ENCODE measurements around the gene SPOCK1.

SPOCK1 gene

DNA sequence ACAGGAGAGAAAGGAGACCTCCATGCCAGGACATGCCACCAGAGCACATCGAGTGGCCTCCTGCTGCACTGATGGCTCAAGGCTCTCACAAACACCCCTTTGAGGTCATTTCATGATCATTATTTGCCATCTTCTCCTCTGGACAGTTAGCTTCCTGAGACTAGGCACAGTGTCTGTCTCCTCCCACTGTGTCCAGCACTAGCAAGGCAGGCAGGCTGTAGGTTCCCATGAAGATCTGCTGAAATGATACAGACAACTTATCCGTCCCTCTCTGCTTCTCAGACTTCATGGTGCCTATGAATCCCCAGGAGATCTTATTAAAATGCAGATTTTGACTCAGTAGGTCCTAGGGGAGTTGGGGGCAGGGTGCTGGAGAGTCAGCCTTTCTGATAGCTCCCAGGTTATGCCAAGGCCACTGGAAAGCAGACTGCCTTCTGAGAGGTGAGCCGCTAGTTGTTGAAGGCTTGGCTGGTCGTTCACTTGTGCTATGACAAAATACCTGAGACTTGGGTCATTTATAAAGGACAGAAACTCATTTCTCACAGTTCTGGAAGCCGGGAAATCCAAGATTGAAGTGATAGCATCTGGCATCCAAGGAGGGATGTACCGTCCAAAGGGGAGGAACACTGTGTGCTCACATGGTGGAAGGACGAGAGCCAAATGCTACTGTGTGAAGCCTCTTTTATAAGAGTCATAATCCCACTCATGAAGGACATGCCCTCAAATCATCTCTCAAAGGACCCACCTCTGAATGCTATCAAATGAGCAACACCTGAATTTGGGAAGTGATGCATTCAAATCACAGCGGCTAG lies 183.4 kb downstream of the SPOCK1 start:
- H3K27ac Mint-ChIP-seq, result no peak overlapping the region
- DNase-seq, result no peak

DNA sequence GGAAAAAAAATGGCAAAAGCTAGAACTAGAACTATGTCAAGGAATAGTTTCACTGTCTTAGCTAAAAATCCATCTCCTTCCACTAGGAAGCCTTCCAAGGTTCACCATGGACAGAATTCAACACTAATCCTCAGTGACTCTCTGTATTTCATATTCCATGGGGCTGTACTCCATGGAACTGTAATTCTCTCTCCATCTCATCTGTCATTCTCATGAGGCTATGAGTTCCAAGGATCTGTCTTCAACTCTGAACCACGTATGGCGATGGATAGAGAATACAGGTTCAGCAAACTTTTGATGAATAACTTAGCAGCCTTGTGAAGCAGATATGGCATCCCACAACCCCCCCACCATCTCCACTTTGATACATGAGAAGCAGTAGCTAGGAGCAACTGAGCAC lies 184.0 kb downstream of the SPOCK1 start:
- TF ChIP-seq, protein P1, sequence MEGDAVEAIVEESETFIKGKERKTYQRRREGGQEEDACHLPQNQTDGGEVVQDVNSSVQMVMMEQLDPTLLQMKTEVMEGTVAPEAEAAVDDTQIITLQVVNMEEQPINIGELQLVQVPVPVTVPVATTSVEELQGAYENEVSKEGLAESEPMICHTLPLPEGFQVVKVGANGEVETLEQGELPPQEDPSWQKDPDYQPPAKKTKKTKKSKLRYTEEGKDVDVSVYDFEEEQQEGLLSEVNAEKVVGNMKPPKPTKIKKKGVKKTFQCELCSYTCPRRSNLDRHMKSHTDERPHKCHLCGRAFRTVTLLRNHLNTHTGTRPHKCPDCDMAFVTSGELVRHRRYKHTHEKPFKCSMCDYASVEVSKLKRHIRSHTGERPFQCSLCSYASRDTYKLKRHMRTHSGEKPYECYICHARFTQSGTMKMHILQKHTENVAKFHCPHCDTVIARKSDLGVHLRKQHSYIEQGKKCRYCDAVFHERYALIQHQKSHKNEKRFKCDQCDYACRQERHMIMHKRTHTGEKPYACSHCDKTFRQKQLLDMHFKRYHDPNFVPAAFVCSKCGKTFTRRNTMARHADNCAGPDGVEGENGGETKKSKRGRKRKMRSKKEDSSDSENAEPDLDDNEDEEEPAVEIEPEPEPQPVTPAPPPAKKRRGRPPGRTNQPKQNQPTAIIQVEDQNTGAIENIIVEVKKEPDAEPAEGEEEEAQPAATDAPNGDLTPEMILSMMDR (IDR thresholded peaks at IDR 0.05), result no peak
- peaks cover 28% of the 10 kb centered on the region for H3K27me3 Mint-ChIP-seq (ENCODE audit: low read depth, poor library complexity)
- no peaks in the 10 kb centered on the region for H3K36me3 Mint-ChIP-seq (ENCODE audit: low read depth)
- H3K4me1 Mint-ChIP-seq, result no peaks in the 10 kb centered on the region
- H3K27ac Mint-ChIP-seq, result no peak overlapping the region
- H3K9me3 Mint-ChIP-seq, result no peaks in the 10 kb centered on the region
- no peak for DNase-seq
- H3K4me3 Mint-ChIP-seq, result no peak overlapping the region

More for the DNA sequence above, 183.4 kb downstream of the SPOCK1 start:
- peaks cover 6% of the 10 kb centered on the region for H3K9me3 Mint-ChIP-seq
- peaks cover 28% of the 10 kb centered on the region for H3K27me3 Mint-ChIP-seq (ENCODE audit: low read depth, poor library complexity)
- peaks cover 4% of the 10 kb centered on the region for H3K36me3 Mint-ChIP-seq (ENCODE audit: low read depth)
- no peaks in the 10 kb centered on the region for H3K4me1 Mint-ChIP-seq
- TF ChIP-seq, protein P1 (IDR thresholded peaks at IDR 0.05), result no peak
- no peak overlapping the region for H3K4me3 Mint-ChIP-seq

DNA sequence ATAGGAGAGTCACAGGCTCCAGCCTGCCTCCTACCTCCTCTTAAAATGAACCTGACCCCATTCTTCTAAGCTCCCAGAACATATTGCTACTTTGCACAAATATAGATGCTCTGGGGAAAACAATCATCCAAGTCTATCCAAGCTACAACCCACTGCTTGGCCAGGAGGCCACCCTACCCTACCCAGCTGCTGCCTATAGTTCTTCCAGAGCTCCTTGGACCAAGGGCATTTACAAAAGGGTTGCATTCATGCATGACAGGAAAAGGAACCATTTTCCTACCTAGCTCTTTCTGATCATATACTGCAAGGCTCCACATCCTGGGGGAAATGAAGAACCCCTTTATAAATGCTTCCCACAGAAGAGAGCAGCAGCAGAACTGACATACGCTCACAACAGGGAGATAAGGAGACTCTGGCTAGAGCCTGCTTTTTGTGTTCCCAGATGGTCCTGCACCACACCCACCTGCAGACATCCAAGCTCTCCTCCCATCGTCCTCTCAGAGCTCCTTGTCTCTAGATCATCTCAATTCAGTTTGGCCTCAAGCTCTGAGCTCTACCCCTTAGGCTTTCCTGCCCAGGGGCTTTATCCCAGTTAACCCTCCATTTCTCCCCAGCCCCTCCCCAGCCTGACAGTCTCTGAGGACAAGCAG lies 185.5 kb downstream of the SPOCK1 start:
- TF ChIP-seq, protein P1 (IDR thresholded peaks at IDR 0.05), result no peak
- Mint-ChIP-seq H3K27ac (no peak overlapping the region), H3K4me1 (no peaks in the 10 kb centered on the region), H3K27me3 (ENCODE audit: low read depth, poor library complexity) (peaks cover 33% of the 10 kb centered on the region), H3K4me3 (no peak overlapping the region), H3K9me3 (no peaks in the 10 kb centered on the region), H3K36me3 (ENCODE audit: low read depth) (no peaks in the 10 kb centered on the region)
- no peak for DNase-seq

DNA sequence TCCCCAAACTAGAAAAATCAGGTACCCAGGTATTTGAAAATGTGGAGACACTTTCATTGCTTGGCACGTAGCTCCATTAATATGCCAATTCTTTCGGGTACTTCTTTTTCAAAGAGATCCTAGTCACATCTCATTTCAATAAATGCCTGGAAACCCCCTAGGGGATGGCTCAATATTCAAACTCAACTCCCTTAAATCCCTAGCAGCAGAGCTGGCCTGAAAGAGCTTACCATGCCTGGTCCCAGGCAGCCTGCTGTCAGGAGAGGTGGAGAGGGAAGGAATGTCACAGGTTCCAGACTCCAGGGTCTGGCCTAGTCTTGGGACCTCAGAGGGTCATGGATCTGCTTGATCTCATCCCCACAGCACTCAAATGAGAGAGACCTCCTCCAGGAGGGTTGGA lies 187.1 kb downstream of the SPOCK1 start:
- DNase-seq, result no peak
- H3K9me3 Mint-ChIP-seq, result no peaks in the 10 kb centered on the region
- peaks cover 23% of the 10 kb centered on the region for H3K27me3 Mint-ChIP-seq (ENCODE audit: low read depth, poor library complexity)
- no peak overlapping the region for H3K4me3 Mint-ChIP-seq
- no peak overlapping the region for H3K27ac Mint-ChIP-seq
- no peaks in the 10 kb centered on the region for H3K36me3 Mint-ChIP-seq (ENCODE audit: low read depth)
- TF ChIP-seq, protein P1 (IDR thresholded peaks at IDR 0.05), result no peak
- no peaks in the 10 kb centered on the region for H3K4me1 Mint-ChIP-seq

DNA sequence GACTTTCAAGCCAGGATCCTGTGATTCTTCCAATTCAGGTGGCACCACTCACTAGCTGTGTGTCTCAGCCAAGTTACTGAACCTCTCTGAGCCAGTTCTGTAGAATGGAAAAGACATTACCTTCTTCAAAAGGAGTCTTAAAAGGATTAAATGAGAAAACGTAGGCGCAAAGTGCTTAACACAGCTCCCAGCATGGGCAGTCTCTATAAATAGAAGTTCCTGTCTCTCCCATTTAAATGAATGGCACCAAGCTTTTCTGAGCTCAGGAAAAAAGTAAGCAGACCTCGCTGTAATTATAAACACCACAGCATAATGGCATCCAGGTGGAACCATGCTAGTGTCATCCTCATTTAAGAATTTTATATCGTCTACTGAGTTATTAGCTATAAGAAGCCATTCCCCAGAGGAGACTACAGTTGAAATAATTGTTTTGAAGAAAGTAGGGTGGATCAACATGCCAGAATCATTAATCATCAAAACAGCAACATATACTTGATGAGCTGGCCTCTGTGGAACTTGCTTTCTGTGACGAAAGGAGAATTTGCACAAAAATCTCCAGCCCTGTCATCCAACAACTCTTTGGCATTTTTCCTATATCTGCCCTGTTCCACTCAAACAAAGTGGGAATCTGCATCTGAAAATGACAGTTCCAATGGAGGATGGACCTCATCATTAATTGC lies 188.9 kb downstream of the SPOCK1 start:
- H3K4me3 Mint-ChIP-seq, result no peak overlapping the region
- no peak overlapping the region for H3K27ac Mint-ChIP-seq
- H3K4me1 Mint-ChIP-seq, result no peaks in the 10 kb centered on the region
- H3K9me3 Mint-ChIP-seq, result no peaks in the 10 kb centered on the region
- DNase-seq, result no peak
- no peaks in the 10 kb centered on the region for H3K36me3 Mint-ChIP-seq (ENCODE audit: low read depth)
- H3K27me3 Mint-ChIP-seq (ENCODE audit: low read depth, poor library complexity), result peaks cover 23% of the 10 kb centered on the region
- TF ChIP-seq, protein P1 (IDR thresholded peaks at IDR 0.05), result no peak

All from nephron progenitor cell (in vitro differentiated cells).